ENCODE results near the gene CDK8.
"Not testable (repeated sequence)": the region's sequence is repeated elsewhere in the genome, so short reads cannot be mapped to it uniquely, and the experiment has no call there.

CDK8 gene

GRCh38 chr13:26299168-26299750, 45.3 kb downstream of the CDK8 start:
- Histone ChIP-seq H3K9ac (ENCODE audit: low read length) (no peak overlapping the region), H3K36me3 (ENCODE audit: control insufficient read depth, insufficient read depth, low read length) (no peaks in the 10 kb centered on the region), H3K4me1 (ENCODE audit: control insufficient read depth, insufficient read depth, low read length) (no peaks in the 10 kb centered on the region), H3K4me3 (ENCODE audit: low read length) (no peak overlapping the region), H3K9me3 (ENCODE audit: control insufficient read depth, low read length) (no peaks in the 10 kb centered on the region), H3K27me3 (ENCODE audit: control insufficient read depth, insufficient read depth, low read length) (no peaks in the 10 kb centered on the region)

- Histone ChIP-seq H3K9ac (ENCODE audit: low read length) (no peak overlapping the region), H3K9me3 (ENCODE audit: control insufficient read depth, low read length) (no peaks in the 10 kb centered on the region), H3K27me3 (ENCODE audit: control insufficient read depth, insufficient read depth, low read length) (no peaks in the 10 kb centered on the region), H3K4me3 (ENCODE audit: low read length) (no peak overlapping the region), H3K4me1 (ENCODE audit: control insufficient read depth, insufficient read depth, low read length) (no peaks in the 10 kb centered on the region), H3K36me3 (ENCODE audit: control insufficient read depth, insufficient read depth, low read length) (no peaks in the 10 kb centered on the region)
Measured at GRCh38 chr13:26300140-26300539, 46.2 kb downstream of the CDK8 start.

- Histone ChIP-seq H3K9me3 (ENCODE audit: control insufficient read depth, low read length) (no peaks in the 10 kb centered on the region), H3K4me3 (ENCODE audit: low read length) (no peak overlapping the region), H3K4me1 (ENCODE audit: control insufficient read depth, insufficient read depth, low read length) (no peaks in the 10 kb centered on the region), H3K9ac (ENCODE audit: low read length) (no peak overlapping the region), H3K36me3 (ENCODE audit: control insufficient read depth, insufficient read depth, low read length) (no peaks in the 10 kb centered on the region), H3K27me3 (ENCODE audit: control insufficient read depth, insufficient read depth, low read length) (no peaks in the 10 kb centered on the region)
Measured at GRCh38 chr13:26305676-26306075, 51.7 kb downstream of the CDK8 start.

GRCh38 chr13:26307701-26308100, 53.8 kb downstream of the CDK8 start:
- Histone ChIP-seq H3K9ac (ENCODE audit: low read length) (no peak overlapping the region), H3K4me3 (ENCODE audit: low read length) (no peak overlapping the region), H3K36me3 (ENCODE audit: control insufficient read depth, insufficient read depth, low read length) (no peaks in the 10 kb centered on the region), H3K9me3 (ENCODE audit: control insufficient read depth, low read length) (no peaks in the 10 kb centered on the region), H3K4me1 (ENCODE audit: control insufficient read depth, insufficient read depth, low read length) (no peaks in the 10 kb centered on the region), H3K27me3 (ENCODE audit: control insufficient read depth, insufficient read depth, low read length) (no peaks in the 10 kb centered on the region)

GRCh38 chr13:26308250-26308649, 54.3 kb downstream of the CDK8 start:
- no peak overlapping the region for H3K9ac ChIP-seq (ENCODE audit: low read length)
- no peaks in the 10 kb centered on the region for H3K36me3 ChIP-seq (ENCODE audit: control insufficient read depth, insufficient read depth, low read length)
- no peaks in the 10 kb centered on the region for H3K4me1 ChIP-seq (ENCODE audit: control insufficient read depth, insufficient read depth, low read length)
- no peaks in the 10 kb centered on the region for H3K27me3 ChIP-seq (ENCODE audit: control insufficient read depth, insufficient read depth, low read length)
- H3K4me3 ChIP-seq (ENCODE audit: low read length): no peak overlapping the region
- H3K9me3 ChIP-seq (ENCODE audit: control insufficient read depth, low read length): no peaks in the 10 kb centered on the region

GRCh38 chr13:26308836-26309235, 54.9 kb downstream of the CDK8 start:
- no peak overlapping the region for H3K9ac ChIP-seq (ENCODE audit: low read length)
- H3K27me3 ChIP-seq (ENCODE audit: control insufficient read depth, insufficient read depth, low read length): no peaks in the 10 kb centered on the region
- no peaks in the 10 kb centered on the region for H3K4me1 ChIP-seq (ENCODE audit: control insufficient read depth, insufficient read depth, low read length)
- H3K9me3 ChIP-seq (ENCODE audit: control insufficient read depth, low read length): no peaks in the 10 kb centered on the region
- H3K4me3 ChIP-seq (ENCODE audit: low read length): no peak overlapping the region
- no peaks in the 10 kb centered on the region for H3K36me3 ChIP-seq (ENCODE audit: control insufficient read depth, insufficient read depth, low read length)

GRCh38 chr13:26310003-26310402, 56.1 kb downstream of the CDK8 start:
- Histone ChIP-seq H3K9me3 (ENCODE audit: control insufficient read depth, low read length) (no peaks in the 10 kb centered on the region), H3K4me1 (ENCODE audit: control insufficient read depth, insufficient read depth, low read length) (no peaks in the 10 kb centered on the region), H3K9ac (ENCODE audit: low read length) (no peak overlapping the region), H3K4me3 (ENCODE audit: low read length) (no peak overlapping the region), H3K36me3 (ENCODE audit: control insufficient read depth, insufficient read depth, low read length) (no peaks in the 10 kb centered on the region), H3K27me3 (ENCODE audit: control insufficient read depth, insufficient read depth, low read length) (no peaks in the 10 kb centered on the region)

GRCh38 chr13:26310470-26310869, 56.5 kb downstream of the CDK8 start:
- Histone ChIP-seq H3K9me3 (ENCODE audit: control insufficient read depth, low read length) (no peaks in the 10 kb centered on the region), H3K9ac (ENCODE audit: low read length) (no peak overlapping the region), H3K4me1 (ENCODE audit: control insufficient read depth, insufficient read depth, low read length) (no peaks in the 10 kb centered on the region), H3K4me3 (ENCODE audit: low read length) (no peak overlapping the region), H3K36me3 (ENCODE audit: control insufficient read depth, insufficient read depth, low read length) (no peaks in the 10 kb centered on the region), H3K27me3 (ENCODE audit: control insufficient read depth, insufficient read depth, low read length) (no peaks in the 10 kb centered on the region)

GRCh38 chr13:26312019-26312418, 58.1 kb downstream of the CDK8 start:
- not testable (repeated sequence) for H3K36me3 ChIP-seq (ENCODE audit: control insufficient read depth, insufficient read depth, low read length); H3K4me1 ChIP-seq (ENCODE audit: control insufficient read depth, insufficient read depth, low read length); H3K9ac ChIP-seq (ENCODE audit: low read length); H3K4me3 ChIP-seq (ENCODE audit: low read length); H3K9me3 ChIP-seq (ENCODE audit: control insufficient read depth, low read length); H3K27me3 ChIP-seq (ENCODE audit: control insufficient read depth, insufficient read depth, low read length)

GRCh38 chr13:26316095-26316494, 62.2 kb downstream of the CDK8 start:
- not testable (repeated sequence) for H3K4me3 ChIP-seq (ENCODE audit: low read length); H3K27me3 ChIP-seq (ENCODE audit: control insufficient read depth, insufficient read depth, low read length); H3K4me1 ChIP-seq (ENCODE audit: control insufficient read depth, insufficient read depth, low read length); H3K36me3 ChIP-seq (ENCODE audit: control insufficient read depth, insufficient read depth, low read length); H3K9ac ChIP-seq (ENCODE audit: low read length); H3K9me3 ChIP-seq (ENCODE audit: control insufficient read depth, low read length)

- H3K9ac ChIP-seq (ENCODE audit: low read length): no peak overlapping the region
- H3K27me3 ChIP-seq (ENCODE audit: control insufficient read depth, insufficient read depth, low read length): no peaks in the 10 kb centered on the region
- no peaks in the 10 kb centered on the region for H3K9me3 ChIP-seq (ENCODE audit: control insufficient read depth, low read length)
- no peaks in the 10 kb centered on the region for H3K36me3 ChIP-seq (ENCODE audit: control insufficient read depth, insufficient read depth, low read length)
- H3K4me3 ChIP-seq (ENCODE audit: low read length): no peak overlapping the region
- no peaks in the 10 kb centered on the region for H3K4me1 ChIP-seq (ENCODE audit: control insufficient read depth, insufficient read depth, low read length)
Measured at GRCh38 chr13:26320766-26321165, 66.8 kb downstream of the CDK8 start.

- Histone ChIP-seq H3K9me3 (ENCODE audit: control insufficient read depth, low read length) (no peaks in the 10 kb centered on the region), H3K9ac (ENCODE audit: low read length) (no peak overlapping the region), H3K4me1 (ENCODE audit: control insufficient read depth, insufficient read depth, low read length) (no peaks in the 10 kb centered on the region), H3K27me3 (ENCODE audit: control insufficient read depth, insufficient read depth, low read length) (no peaks in the 10 kb centered on the region), H3K4me3 (ENCODE audit: low read length) (no peak overlapping the region), H3K36me3 (ENCODE audit: control insufficient read depth, insufficient read depth, low read length) (no peaks in the 10 kb centered on the region)
Measured at GRCh38 chr13:26323127-26323526, 69.2 kb downstream of the CDK8 start.

- Histone ChIP-seq H3K27me3 (ENCODE audit: control insufficient read depth, insufficient read depth, low read length) (no peaks in the 10 kb centered on the region), H3K36me3 (ENCODE audit: control insufficient read depth, insufficient read depth, low read length) (no peaks in the 10 kb centered on the region), H3K9ac (ENCODE audit: low read length) (no peak overlapping the region), H3K9me3 (ENCODE audit: control insufficient read depth, low read length) (no peaks in the 10 kb centered on the region), H3K4me1 (ENCODE audit: control insufficient read depth, insufficient read depth, low read length) (no peaks in the 10 kb centered on the region), H3K4me3 (ENCODE audit: low read length) (no peak overlapping the region)
Measured at GRCh38 chr13:26323764-26324163, 69.8 kb downstream of the CDK8 start.
